ENCODE results near the gene FALEC. TPM values are rescaled to one million over a fixed set of nuclear protein-coding genes. Genes with fewer than 3 reads are reported as not detected.

Gene FALEC
- total and polyA plus RNA-seq, 9 of the 15 experiments (the other 6 are each of a cell fraction or from before 2014, with no cell fraction given), result 0.15 to 1.8 (median 0.53) TPM; not detected in 5

GRCh38 chr1:150579110-150579944 is 63.8 kb downstream of the FALEC start, which contains the start of gene MCL1 (continued):
- TF ChIP-seq GATAD2B (IDR thresholded peaks at IDR 0.05; ENCODE audit: borderline replicate concordance) (peak; percentile 67), NFIX (CRISPR knock-in tag; IDR thresholded peaks at IDR 0.05; ENCODE audit: low read depth) (no peak), ATF1 (CRISPR knock-in tag; IDR thresholded peaks at IDR 0.05) (no peak), ATF1 (tag; IDR thresholded peaks at IDR 0.05) (peak; percentile 70), XRCC4 (IDR thresholded peaks at IDR 0.05; ENCODE audit: extremely low read depth, insufficient read depth, insufficient read length) (no peak), CBX5 (IDR thresholded peaks at IDR 0.05; ENCODE audit: borderline replicate concordance, low read depth) (no peak), PRPF4 (IDR thresholded peaks at IDR 0.05; ENCODE audit: insufficient read depth, low read depth, low read length, poor library complexity, severe bottlenecking) (peak; percentile 99), MCM2 (IDR thresholded peaks at IDR 0.05; ENCODE audit: low read depth) (no peak), YBX1 (IDR thresholded peaks at IDR 0.05) (no peak), ADNP (tag; IDR thresholded peaks at IDR 0.05) (no peak), POLR2G (IDR thresholded peaks at IDR 0.05; ENCODE audit: low read depth, low read length) (peak; percentile 99), ZNF395 (CRISPR knock-in tag; IDR thresholded peaks at IDR 0.05) (peak; percentile 57), MAFG (tag; conservative IDR thresholded peaks at IDR 0.05) (no peak), ZNF696 (CRISPR knock-in tag; conservative IDR thresholded peaks at IDR 0.05) (no peak), PTRF (tag; IDR thresholded peaks at IDR 0.05) (no peak), CREBBP (IDR thresholded peaks at IDR 0.05; ENCODE audit: low read depth, low read length) (no peak), SMARCC2 (IDR thresholded peaks at IDR 0.05; ENCODE audit: low read depth) (no peak), HNRNPL (IDR thresholded peaks at IDR 0.05; ENCODE audit: low read depth, low read length) (peak; percentile 83), NFXL1 (CRISPR knock-in tag; IDR thresholded peaks at IDR 0.05) (no peak), ZNF318 (IDR thresholded peaks at IDR 0.05; ENCODE audit: borderline replicate concordance in 1 of 2, low read depth in 1 of 2) (no peak)

All from K562 (cell line).